WTC11 (cell line): ENCODE measurements around the gene ZNF649. TPM values are rescaled to one million over a fixed set of nuclear protein-coding genes. Genes with fewer than 3 reads are reported as not detected.

Experiments
- ARID4B ChIP-seq: sonication (generic); formaldehyde crosslinking; IDR thresholded peaks from 2 replicates; pipeline ENCODE4 v1.8.0; 2023; ENCODE audit warnings: missing genetic modification reagents, mild to moderate bottlenecking, borderline replicate concordance
- CBFB ChIP-seq: sonication (generic); formaldehyde crosslinking; IDR thresholded peaks from 2 replicates; pipeline ENCODE4 v1.8.1; 2022; ENCODE audit warnings: mild to moderate bottlenecking, low read depth, missing genetic modification reagents
- CREB1 ChIP-seq: sonication (generic); formaldehyde crosslinking; IDR thresholded peaks from 2 replicates; pipeline ENCODE4 v1.8.0; 2023; ENCODE audit warnings: mild to moderate bottlenecking, missing genetic modification reagents
- CREM ChIP-seq: sonication (generic); formaldehyde crosslinking; IDR thresholded peaks from 2 replicates; pipeline ENCODE4 v1.8.1; 2022; ENCODE audit warnings: mild to moderate bottlenecking, missing genetic modification reagents, moderate library complexity
- E2F4 ChIP-seq: sonication (generic); formaldehyde crosslinking; IDR thresholded peaks from 2 replicates; pipeline ENCODE4 v1.8.1; 2022; ENCODE audit warnings: low read depth, mild to moderate bottlenecking, moderate library complexity, missing genetic modification reagents, borderline replicate concordance
- E2F5 ChIP-seq: sonication (generic); formaldehyde crosslinking; IDR thresholded peaks from 2 replicates; pipeline ENCODE4 v1.8.1; 2022; ENCODE audit warnings: mild to moderate bottlenecking, moderate library complexity, missing genetic modification reagents
- EMX1 ChIP-seq: fragments of 250-450 bp; sonication (Bioruptor Pico); IDR thresholded peaks from 2 replicates; pipeline ENCODE4 v1.8.0; 2021; ENCODE audit warnings: mild to moderate bottlenecking
- FOXJ3 ChIP-seq: sonication (generic); formaldehyde crosslinking; IDR thresholded peaks from 2 replicates; pipeline ENCODE4 v1.9.0; 2021; ENCODE audit warnings: missing genetic modification reagents, mild to moderate bottlenecking, borderline replicate concordance
- GABPB1 ChIP-seq: sonication (generic); formaldehyde crosslinking; IDR thresholded peaks from 2 replicates; pipeline ENCODE4 v1.8.1; 2023; ENCODE audit warnings: mild to moderate bottlenecking, missing genetic modification reagents
- GRHL2 ChIP-seq: fragments of 250-450 bp; sonication (Bioruptor Pico); IDR thresholded peaks from 2 replicates; pipeline ENCODE4 v1.8.0; 2022; ENCODE audit warnings: mild to moderate bottlenecking, moderate library complexity; ENCODE audit not compliant: insufficient replicate concordance, severe bottlenecking
- GTF2I ChIP-seq: fragments of 250-450 bp; sonication (Bioruptor Pico); conservative IDR thresholded peaks from 2 replicates; pipeline ENCODE4 v1.4.0; 2021; ENCODE audit warnings: mild to moderate bottlenecking
- HMGA2 ChIP-seq: fragments of 250-450 bp; sonication (Bioruptor Pico); IDR thresholded peaks from 2 replicates; pipeline ENCODE4 v1.4.0; 2021; ENCODE audit warnings: mild to moderate bottlenecking, moderate library complexity
- IRF2 ChIP-seq: sonication (generic); formaldehyde crosslinking; IDR thresholded peaks from 2 replicates; pipeline ENCODE4 v1.8.0; 2022; ENCODE audit warnings: low read depth, missing genetic modification reagents, borderline replicate concordance
- JUN ChIP-seq: sonication (generic); formaldehyde crosslinking; IDR thresholded peaks from 2 replicates; pipeline ENCODE4 v1.8.0; 2023; ENCODE audit warnings: mild to moderate bottlenecking, missing genetic modification reagents
- NFATC4 ChIP-seq: fragments of 250-450 bp; sonication (Bioruptor Pico); IDR thresholded peaks from 2 replicates; pipeline ENCODE4 v1.9.0; 2021; ENCODE audit warnings: mild to moderate bottlenecking
- PRRX2 ChIP-seq: fragments of 250-450 bp; sonication (Bioruptor Pico); IDR thresholded peaks from 2 replicates; pipeline ENCODE4 v1.8.0; 2021; ENCODE audit warnings: mild to moderate bottlenecking
- SMAD4 ChIP-seq: sonication (generic); formaldehyde crosslinking; IDR thresholded peaks from 2 replicates; pipeline ENCODE4 v1.8.0; 2022; ENCODE audit warnings: mild to moderate bottlenecking, missing genetic modification reagents
- SP1 ChIP-seq: sonication (generic); formaldehyde crosslinking; conservative IDR thresholded peaks from 2 replicates; pipeline ENCODE4 v1.8.1; 2022; ENCODE audit warnings: missing genetic modification reagents
- TCF7 ChIP-seq: sonication (generic); formaldehyde crosslinking; IDR thresholded peaks from 2 replicates; pipeline ENCODE4 v1.8.0; 2022; ENCODE audit warnings: mild to moderate bottlenecking, low read depth, missing genetic modification reagents, moderate library complexity
- ZNF121 ChIP-seq: sonication (generic); formaldehyde crosslinking; IDR thresholded peaks from 2 replicates; pipeline ENCODE4 v1.8.0; 2023; ENCODE audit warnings: missing genetic modification reagents
- ZNF263 ChIP-seq: sonication (generic); formaldehyde crosslinking; IDR thresholded peaks from 2 replicates; pipeline ENCODE4 v1.8.1; 2022; ENCODE audit warnings: low read depth, mild to moderate bottlenecking, moderate library complexity, missing genetic modification reagents
- ZNF281 ChIP-seq: sonication (generic); formaldehyde crosslinking; IDR thresholded peaks from 2 replicates; pipeline ENCODE4 v1.8.0; 2023; ENCODE audit warnings: mild to moderate bottlenecking, missing genetic modification reagents
- ZNF423 ChIP-seq: fragments of 250-450 bp; sonication (Bioruptor Pico); IDR thresholded peaks from 2 replicates; pipeline ENCODE4 v2.1.2; 2022; ENCODE audit warnings: mild to moderate bottlenecking, moderate library complexity
- ZNF512 ChIP-seq: sonication (generic); formaldehyde crosslinking; IDR thresholded peaks from 2 replicates; pipeline ENCODE4 v1.8.1; 2022; ENCODE audit warnings: missing genetic modification reagents, borderline replicate concordance
- ZNF671 ChIP-seq: fragments of 250-450 bp; sonication (Bioruptor Pico); IDR thresholded peaks from 2 replicates; pipeline ENCODE4 v1.8.0; 2021; ENCODE audit warnings: mild to moderate bottlenecking
- ZSCAN18 ChIP-seq: fragments of 250-450 bp; sonication (Bioruptor Pico); IDR thresholded peaks from 2 replicates; pipeline ENCODE4 v2.1.2; 2022; ENCODE audit warnings: mild to moderate bottlenecking, moderate library complexity
- total RNA-seq: library from RNA; stranded (reverse); gene quantifications from 3 replicates; pipeline ENCODE4 v1.2.3, GENCODE V29; 2021

Gene ZNF649
- total RNA-seq, 1 experiment from 2014 or later = 64.7 TPM

GRCh38 chr19:51887522-51888498 is 17.0 kb downstream of the ZNF649 start, which contains the start of gene ZNF577 (continued):
- TF ChIP-seq NFATC4 (CRISPR knock-in tag) = peak; percentile 31
- TF ChIP-seq ZNF121 = no peak
- no peak for TF ChIP-seq ZNF423
- no peak for TF ChIP-seq ZNF512
- TF ChIP-seq E2F5 (CRISPR knock-in tag) = no peak
- TF ChIP-seq GRHL2 (CRISPR knock-in tag) = no peak
- TF ChIP-seq ZNF671 = 0 out of 2 replicates have a peak, but pooled peaks have one; percentile 63
- TF ChIP-seq IRF2 (CRISPR knock-in tag) = no peak
- no peak for TF ChIP-seq JUN (CRISPR knock-in tag)
- TF ChIP-seq GTF2I (CRISPR knock-in tag) = no peak
- TF ChIP-seq ARID4B (CRISPR knock-in tag) = peak; percentile 51; the same call in 1 of the 2 replicates
- TF ChIP-seq SP1 (CRISPR knock-in tag) = peak; percentile 27; the same call in 1 of the 2 replicates
- no peak for TF ChIP-seq E2F4 (CRISPR knock-in tag)
- TF ChIP-seq ZNF263 (CRISPR knock-in tag) = no peak
- peak; percentile 81 for TF ChIP-seq EMX1 (CRISPR knock-in tag)
- TF ChIP-seq SMAD4 (CRISPR knock-in tag) = no peak
- TF ChIP-seq CBFB = 0 out of 2 replicates have a peak, but pooled peaks have one; percentile 28
- no peak for TF ChIP-seq GABPB1 (CRISPR knock-in tag)
- 0 out of 2 replicates have a peak, but pooled peaks have one; percentile 71 for TF ChIP-seq PRRX2 (CRISPR knock-in tag)
- TF ChIP-seq FOXJ3 (CRISPR knock-in tag) = no peak
- no peak for TF ChIP-seq TCF7 (CRISPR knock-in tag)
- no peak for TF ChIP-seq ZNF281 (CRISPR knock-in tag)
- no peak for TF ChIP-seq HMGA2
- 0 out of 2 replicates have a peak, but pooled peaks have one; percentile 68 for TF ChIP-seq CREB1 (CRISPR knock-in tag)
- peak; percentile 85 for TF ChIP-seq CREM (CRISPR knock-in tag)
- TF ChIP-seq ZSCAN18 (CRISPR knock-in tag) = no peak
